ENCODE data around the gene SEMA3D. TPM values are rescaled to one million over a fixed set of nuclear protein-coding genes. Genes with fewer than 3 reads are reported as not detected.

SEMA3D gene
- total RNA-seq, 1 experiment from 2014 or later = 1.4 TPM

DNA sequence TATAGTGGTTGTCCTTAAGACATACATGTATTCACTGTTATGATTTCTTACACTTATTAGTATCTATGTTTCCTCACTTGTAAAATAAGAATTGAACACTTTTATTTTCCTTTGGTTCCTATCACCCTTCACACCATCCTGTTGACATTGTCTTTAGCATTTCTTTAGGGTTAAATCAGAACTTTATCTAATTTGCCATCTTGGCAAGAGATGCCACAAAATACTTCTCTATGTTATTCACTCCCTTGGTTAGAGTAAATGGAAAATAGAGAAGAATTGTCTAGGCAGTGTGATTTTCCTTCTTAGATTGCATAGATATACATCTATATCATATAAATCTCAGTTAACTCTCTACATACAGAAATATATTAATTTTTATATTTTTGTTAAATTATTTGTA lies 204.7 kb downstream of the SEMA3D start (continued):
- TF ChIP-seq REST (IDR thresholded peaks at IDR 0.05; ENCODE audit: low read depth) = no peak
- TF ChIP-seq FOSL1 (IDR thresholded peaks at IDR 0.05; ENCODE audit: low read depth) = no peak

GRCh38 chr7:84981055-84981976 lies 205.5 kb downstream of the SEMA3D start:
- TF ChIP-seq CBX3 (IDR thresholded peaks at IDR 0.05; ENCODE audit: low read depth) (no peak), REST (IDR thresholded peaks at IDR 0.05; ENCODE audit: low read depth) (no peak), POLR2A (IDR thresholded peaks at IDR 0.05; ENCODE audit: borderline replicate concordance, extremely low read depth, insufficient read depth, insufficient read length) (no peak), ZNF274 (IDR thresholded peaks at IDR 0.05; ENCODE audit: low read depth, low read length) (no peak), FOSL1 (IDR thresholded peaks at IDR 0.05; ENCODE audit: low read depth) (no peak), EZH2 (IDR thresholded peaks at IDR 0.05) (no peak), SRF (IDR thresholded peaks at IDR 0.05; ENCODE audit: low read depth) (no peak), EGR1 (IDR thresholded peaks at IDR 0.05; ENCODE audit: low read depth) (no peak), SP1 (IDR thresholded peaks at IDR 0.05; ENCODE audit: low read depth) (no peak)
- TF ChIP-seq, protein P1, sequence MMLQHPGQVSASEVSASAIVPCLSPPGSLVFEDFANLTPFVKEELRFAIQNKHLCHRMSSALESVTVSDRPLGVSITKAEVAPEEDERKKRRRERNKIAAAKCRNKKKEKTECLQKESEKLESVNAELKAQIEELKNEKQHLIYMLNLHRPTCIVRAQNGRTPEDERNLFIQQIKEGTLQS (IDR thresholded peaks at IDR 0.05) = no peak
- Histone ChIP-seq H3K27me3 (ENCODE audit: insufficient read depth, low read length) (no peaks in the 10 kb centered on the region), H3K9me3 (ENCODE audit: control insufficient read depth in 1 of 2, insufficient read depth in 1 of 2, low read depth in 1 of 2, low read length in 2 of 2) (no peaks in the 10 kb centered on the region), H3K9ac (ENCODE audit: low read length) (no peak overlapping the region), H4K20me1 (ENCODE audit: insufficient read depth) (no peaks in the 10 kb centered on the region), H2AFZ (ENCODE audit: low read depth, low read length, poor library complexity, severe bottlenecking) (no peak overlapping the region), H3K27ac (ENCODE audit: low read depth, low read length) (no peak overlapping the region), H3K4me3 (replicated peaks in 1 of 2; ENCODE audit: low read depth in 1 of 2, low read length in 2 of 2) (no peak overlapping the region), H3K36me3 (ENCODE audit: control insufficient read depth in 1 of 2, insufficient read depth in 2 of 2, low read length in 2 of 2) (no peaks in the 10 kb centered on the region), H3K9me2 (ENCODE audit: insufficient read depth) (no peaks in the 10 kb centered on the region), H3K79me2 (ENCODE audit: insufficient read depth, low read length) (no peaks in the 10 kb centered on the region), H3K4me1 (ENCODE audit: control insufficient read depth in 1 of 2, insufficient read depth in 2 of 2, low read length in 2 of 2) (no peaks in the 10 kb centered on the region), H3K4me2 (ENCODE audit: low read length) (no peak overlapping the region)
- DNase-seq (ENCODE audit: low read depth, low spot score) = no peak
- ChIA-PET CTCF (no interaction called here), POLR2A (no interaction called here), RAD21 (ENCODE audit: low non-redundant PET in 1 of 2, low total read pairs in 2 of 2, uncharacterized antibody in 2 of 2, unreplicated experiment in 2 of 2) (no interaction called here)
- no TSS peak for BruUV-seq (replicated peaks)
- intact Hi-C loops (cut with micrococcal nuclease) = no loop called here
- no peak for ATAC-seq
